Uterus (tissue), 2 donors: ENCODE results near the gene CDX2.

Experiments used
- POLR2A ChIP-seq, 2 donors: fragments of 450-650 bp; IDR thresholded peaks; one replicate each; pipeline ENCODE4 v1.6.1; 2016; ENCODE audit warnings: antibody characterized with exemption in 2 of 2, mild to moderate bottlenecking in 1 of 2, moderate library complexity in 1 of 2
- TF ChIP-seq, protein P1 (sequence below), 4 experiments: fragments of 200-600 bp in 2 of 4; fragments of 450-650 bp in 2 of 4; sonication (generic) in 2 of 4; IDR thresholded peaks; one replicate each; pipeline ENCODE4 v1.5.1; 2016 to 2019; ENCODE audit warnings: antibody characterized with exemption in 4 of 4, mild to moderate bottlenecking in 2 of 4, moderate library complexity in 1 of 4

DNA sequence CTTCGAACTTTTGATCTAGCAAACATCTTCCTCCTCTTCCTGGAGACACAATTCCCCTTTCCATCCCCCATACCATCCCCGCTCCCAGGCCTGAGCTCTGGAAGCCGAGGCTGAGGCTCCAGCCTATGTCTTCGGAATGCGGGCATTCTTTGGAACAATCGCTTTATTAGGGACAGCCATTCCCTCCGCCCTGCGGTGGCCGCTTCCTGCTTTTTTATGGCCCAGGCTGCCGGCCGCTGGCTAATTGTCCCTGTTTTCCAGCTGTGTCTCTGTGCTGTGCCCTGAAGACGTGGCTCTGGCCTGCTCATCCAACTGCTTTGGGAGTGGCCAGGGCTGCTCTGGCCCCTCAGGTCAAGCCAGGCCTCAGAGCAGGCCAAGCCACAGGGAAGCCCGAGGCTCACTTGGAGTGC is 2.1 kb upstream of the CDX2 start:
- no peak for TF ChIP-seq POLR2A (IDR thresholded peaks at IDR 0.05)
- TF ChIP-seq, protein P1, sequence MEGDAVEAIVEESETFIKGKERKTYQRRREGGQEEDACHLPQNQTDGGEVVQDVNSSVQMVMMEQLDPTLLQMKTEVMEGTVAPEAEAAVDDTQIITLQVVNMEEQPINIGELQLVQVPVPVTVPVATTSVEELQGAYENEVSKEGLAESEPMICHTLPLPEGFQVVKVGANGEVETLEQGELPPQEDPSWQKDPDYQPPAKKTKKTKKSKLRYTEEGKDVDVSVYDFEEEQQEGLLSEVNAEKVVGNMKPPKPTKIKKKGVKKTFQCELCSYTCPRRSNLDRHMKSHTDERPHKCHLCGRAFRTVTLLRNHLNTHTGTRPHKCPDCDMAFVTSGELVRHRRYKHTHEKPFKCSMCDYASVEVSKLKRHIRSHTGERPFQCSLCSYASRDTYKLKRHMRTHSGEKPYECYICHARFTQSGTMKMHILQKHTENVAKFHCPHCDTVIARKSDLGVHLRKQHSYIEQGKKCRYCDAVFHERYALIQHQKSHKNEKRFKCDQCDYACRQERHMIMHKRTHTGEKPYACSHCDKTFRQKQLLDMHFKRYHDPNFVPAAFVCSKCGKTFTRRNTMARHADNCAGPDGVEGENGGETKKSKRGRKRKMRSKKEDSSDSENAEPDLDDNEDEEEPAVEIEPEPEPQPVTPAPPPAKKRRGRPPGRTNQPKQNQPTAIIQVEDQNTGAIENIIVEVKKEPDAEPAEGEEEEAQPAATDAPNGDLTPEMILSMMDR (IDR thresholded peaks at IDR 0.05): no peak
